ENCODE measurements around the gene THSD7B.

- TF ChIP-seq ZNF274 (IDR thresholded peaks at IDR 0.05; ENCODE audit: low read depth, low read length) (no peak), YY1 (IDR thresholded peaks at IDR 0.05; ENCODE audit: insufficient read depth, insufficient read length) (no peak), SUZ12 (IDR thresholded peaks at IDR 0.05; ENCODE audit: extremely low read depth, insufficient read depth, insufficient read length) (no peak)
These were observed 62.8 kb downstream of the THSD7B start for GRCh38 chr2:136828162-136828561.
